IMR-90 (cell line): Measurements from ENCODE around the gene NUP210L. TPM values are rescaled to one million over a fixed set of nuclear protein-coding genes. Genes with fewer than 3 reads are reported as not detected.
"Not testable (repeated sequence)": the region's sequence is repeated elsewhere in the genome, so short reads cannot be mapped to it uniquely, and the experiment has no call there.

Experiments
- ATAC-seq: fragments of 200-7000 bp; cut with Tn5 transposase; 2 replicates; pipeline ENCODE4 v1.9.1; 2020; ENCODE audit warnings: low read depth, mild to moderate bottlenecking, moderate library complexity
- BruUV-seq: library from RNA; stranded (reverse); fragments of 400-500 nt; replicated peaks from 2 replicates; lab custom pipeline; 2021; lab: Mats Ljungman, UMichigan
- CTCF ChIA-PET: fragments of 300-600 bp; formaldehyde crosslinking; extraction: SDS; loops from one replicate; lab custom pipeline; 2021; ENCODE audit warnings: antibody characterized with exemption; lab: Yijun Ruan, JAX
- POLR2A ChIA-PET: fragments of 300-600 bp; sonication (Branson Sonifier 250); formaldehyde crosslinking; loops from one replicate; lab custom pipeline; 2022; ENCODE audit warnings: antibody characterized with exemption; ENCODE audit not compliant: unreplicated experiment; lab: Charles Lee
- DNase-seq: peaks from one replicate; pipeline ENCODE4 v3.0.0; 2013
- H2AFZ ChIP-seq: replicated peaks from 2 replicates; pipeline ENCODE3; 2013; ENCODE audit warnings: low read length, mild to moderate bottlenecking; ENCODE audit not compliant: poor library complexity
- H2AK5ac ChIP-seq: 2 replicates; pipeline ENCODE4 v1.6.1; 2013; ENCODE audit warnings: low read depth, low read length, inconsistent platforms
- H2AK9ac ChIP-seq: replicated peaks from 2 replicates; pipeline ENCODE3; 2013; ENCODE audit warnings: mild to moderate bottlenecking, low read depth, low read length, moderate library complexity; ENCODE audit not compliant: poor library complexity
- H2BK120ac ChIP-seq: 2 replicates; pipeline ENCODE4 v1.6.1; 2013; ENCODE audit warnings: low read depth, low read length, inconsistent platforms
- H2BK15ac ChIP-seq: 3 replicates; pipeline ENCODE4 v1.6.1; 2013; ENCODE audit warnings: low read depth, low read length, inconsistent platforms
- H2BK20ac ChIP-seq: 2 replicates; pipeline ENCODE4 v1.6.1; 2013; ENCODE audit warnings: low read depth, mild to moderate bottlenecking, inconsistent platforms, low read length, moderate library complexity
- H2BK5ac ChIP-seq: 2 replicates; pipeline ENCODE4 v1.6.1; 2013; ENCODE audit warnings: mild to moderate bottlenecking, low read depth, low read length, inconsistent platforms; ENCODE audit not compliant: poor library complexity, severe bottlenecking
- H3K14ac ChIP-seq: replicated peaks from 2 replicates; pipeline ENCODE4 v1.6.1; 2013; ENCODE audit warnings: low read depth, low read length, inconsistent platforms
- H3K18ac ChIP-seq: 2 replicates; pipeline ENCODE4 v1.6.1; 2013; ENCODE audit warnings: low read depth, low read length, control low read depth
- H3K23ac ChIP-seq: 2 replicates; pipeline ENCODE4 v1.6.1; 2013; ENCODE audit warnings: low read depth, low read length, inconsistent platforms
- H3K27ac ChIP-seq: 2 replicates; pipeline ENCODE4 v1.5.1; 2013; ENCODE audit warnings: mild to moderate bottlenecking, control low read depth, low read length; ENCODE audit not compliant: insufficient read depth
- H3K27me3 ChIP-seq: 2 replicates; pipeline ENCODE4 v1.6.1; 2013; ENCODE audit warnings: low read length; ENCODE audit not compliant: control insufficient read depth, insufficient read depth
- H3K36me3 ChIP-seq: 2 replicates; pipeline ENCODE4 v1.6.1; 2013; ENCODE audit warnings: low read length, mixed read lengths; ENCODE audit not compliant: control insufficient read depth, insufficient read depth
- H3K4ac ChIP-seq: 2 replicates; pipeline ENCODE4 v1.6.1; 2013; ENCODE audit warnings: low read depth, low read length, inconsistent platforms
- H3K4me1 ChIP-seq: 2 replicates; pipeline ENCODE4 v1.6.1; 2013; ENCODE audit warnings: low read length, mixed read lengths; ENCODE audit not compliant: control insufficient read depth, insufficient read depth
- H3K4me2 ChIP-seq: 2 replicates; pipeline ENCODE4 v1.6.1; 2013; ENCODE audit warnings: low read depth, mild to moderate bottlenecking, control low read depth, low read length, moderate library complexity
- H3K4me3 ChIP-seq: 2 replicates; pipeline ENCODE4 v1.5.1; 2013; ENCODE audit warnings: low read depth, mild to moderate bottlenecking, control low read depth, low read length, moderate library complexity; ENCODE audit not compliant: insufficient read depth
- H3K56ac ChIP-seq: 2 replicates; pipeline ENCODE4 v1.6.1; 2013; ENCODE audit warnings: low read length, inconsistent platforms; ENCODE audit not compliant: insufficient read depth; ENCODE audit errors: extremely low read depth
- H3K79me1 ChIP-seq, 2 experiments: 2 replicates each; pipeline ENCODE4 v1.6.1; 2013; ENCODE audit warnings: low read length in 2 of 2, inconsistent platforms in 1 of 2, low read depth in 1 of 2
- H3K9ac ChIP-seq: 2 replicates; pipeline ENCODE4 v1.6.1; 2013; ENCODE audit warnings: low read depth, low read length, control low read depth
- H3K9me1 ChIP-seq: 2 replicates; pipeline ENCODE4 v1.6.1; 2013; ENCODE audit warnings: low read length, inconsistent platforms; ENCODE audit not compliant: insufficient read depth
- H3K9me3 ChIP-seq: 2 replicates; pipeline ENCODE4 v1.6.1; 2013; ENCODE audit warnings: low read length; ENCODE audit not compliant: control insufficient read depth, insufficient read depth
- H4K20me1 ChIP-seq: 2 replicates; pipeline ENCODE4 v1.6.1; 2013; ENCODE audit warnings: low read length, inconsistent platforms; ENCODE audit not compliant: insufficient read depth
- H4K5ac ChIP-seq: 2 replicates; pipeline ENCODE4 v1.6.1; 2013; ENCODE audit warnings: mild to moderate bottlenecking, low read depth, low read length, control low read depth
- H4K8ac ChIP-seq, 2 experiments: 2 replicates each; pipeline ENCODE4 v1.6.1; 2013; ENCODE audit warnings: low read depth in 2 of 2, low read length in 2 of 2, control low read depth in 1 of 2, inconsistent platforms in 1 of 2
- H4K91ac ChIP-seq: 2 replicates; pipeline ENCODE4 v1.6.1; 2013; ENCODE audit warnings: low read depth, low read length, inconsistent platforms; ENCODE audit not compliant: insufficient read depth
- WGBS, 2 experiments: methylation state at CpG; one replicate each; pipeline versions ENCODE4 v1.1.5 to v1.1.7; 2013; ENCODE audit warnings: missing lambda C conversion rate in 2 of 2; ENCODE audit not compliant: insufficient read length in 1 of 2; ENCODE audit errors: extremely low coverage in 2 of 2; 5-methylcytosine and 5-hydroxymethylcytosine counted together
- dilution Hi-C: fragments of 300-500 bp; cut with HindIII; formaldehyde crosslinking; loops from one replicate; pipeline ENCODE4 v1.14.3; 2018; ENCODE audit warnings: low sequenced_read_pairs; ENCODE audit not compliant: unreplicated experiment
- in situ Hi-C: fragments of 300-500 bp; cut with MboI; formaldehyde crosslinking; loops from 3 replicates; pipeline ENCODE4 v1.14.3; 2019; ENCODE audit warnings: low sequenced_read_pairs, inconsistent platforms, mixed read lengths
- intact Hi-C: fragments of 100-400 bp; cut with micrococcal nuclease; formaldehyde crosslinking; loops from 2 replicates; pipeline ENCODE4 v1.10.0; 2022
- polyA plus RNA-seq, 3 experiments: library from polyadenylated mRNA; depleted of rRNA; stranded (reverse); fragments of >200 nt; gene quantifications; 2 replicates each; pipeline ENCODE4 v1.2.3, GENCODE V29; 2012; ENCODE audit warnings: low replicate concordance in 1 of 3
- total RNA-seq: library from RNA; depleted of rRNA; stranded (reverse); fragments of >200 nt; gene quantifications from 2 replicates; pipeline ENCODE4 v1.2.3, GENCODE V29; 2012

NUP210L gene
- total and polyA plus RNA-seq, 2 of the 4 experiments (the other 2 are of a cell fraction) = under 0.01 to 0.02 TPM

- H3K27ac ChIP-seq, H4K20me1 ChIP-seq, H3K27me3 ChIP-seq, intact Hi-C loops, H3K18ac ChIP-seq, BruUV-seq, H4K5ac ChIP-seq, H3K4ac ChIP-seq, H3K4me2 ChIP-seq, H3K23ac ChIP-seq, in situ Hi-C loops, H2AFZ ChIP-seq, H3K9me1 ChIP-seq, CTCF ChIA-PET, ATAC-seq, H2BK20ac ChIP-seq, H2AK9ac ChIP-seq, H2BK120ac ChIP-seq, DNase-seq, H2AK5ac ChIP-seq, H3K9ac ChIP-seq, H3K56ac ChIP-seq, H2BK15ac ChIP-seq, H3K4me3 ChIP-seq, H3K9me3 ChIP-seq, H4K8ac ChIP-seq, dilution Hi-C loops, H3K14ac ChIP-seq, POLR2A ChIA-PET, H3K36me3 ChIP-seq, H4K91ac ChIP-seq, H3K79me1 ChIP-seq, H3K4me1 ChIP-seq, H2BK5ac ChIP-seq: not testable (repeated sequence)
- no CpG with 5 or more reads among the region's 11 CpGs for WGBS, 2 experiments
These were observed 31.7 kb downstream of the NUP210L start for GRCh38 chr1:154123205-154123604.
